SK-N-MC (cell line): Measurements from ENCODE around the gene CHIC2.
A peak's percentile ranks its signal among the peaks of the same experiment; 100 is the strongest.

Experiments
- DNase-seq: peaks from one replicate; pipeline ENCODE4 v3.0.0-alpha.2; 2011; ENCODE audit warnings: low read depth, low spot score
- H3K27ac ChIP-seq: fragments of 200-600 bp; sonication (generic); 2 replicates; pipeline ENCODE4 v1.5.1; 2016; ENCODE audit warnings: mixed run types
- H3K36me3 ChIP-seq: fragments of 200-600 bp; sonication (generic); 2 replicates; pipeline ENCODE4 v1.6.1; 2017; ENCODE audit warnings: antibody characterized with exemption, low read length, mixed read lengths; ENCODE audit not compliant: insufficient read depth
- H3K4me3 ChIP-seq: fragments of 200-600 bp; sonication (generic); 2 replicates; pipeline ENCODE4 v1.5.1; 2016
- H3K9ac ChIP-seq: fragments of 200-600 bp; sonication (generic); 2 replicates; pipeline ENCODE4 v1.8.0; 2017; ENCODE audit warnings: mixed run types, mixed read lengths; ENCODE audit not compliant: insufficient read length
- H3K9me3 ChIP-seq: fragments of 200-600 bp; sonication (generic); 2 replicates; pipeline ENCODE4 v1.6.1; 2017; ENCODE audit warnings: low read depth, mild to moderate bottlenecking, antibody characterized with exemption, low read length, moderate library complexity, mixed read lengths
- EZH2 ChIP-seq: fragments of 200-600 bp; sonication (generic); IDR thresholded peaks from one replicate; pipeline ENCODE4 v1.6.1; 2017; ENCODE audit warnings: antibody characterized with exemption
- FOXP2 ChIP-seq: optimal IDR thresholded peaks from 2 replicates; pipeline ENCODE3; 2011; ENCODE audit warnings: mild to moderate bottlenecking, moderate library complexity; ENCODE audit not compliant: insufficient read depth; ENCODE audit errors: extremely low read length, control extremely low read depth
- POLR2AphosphoS5 ChIP-seq: IDR thresholded peaks from 2 replicates; pipeline ENCODE4 v1.6.1; 2012; ENCODE audit warnings: mild to moderate bottlenecking, low read depth, low read length, borderline replicate concordance

CHIC2 gene

GRCh38 chr4:54094451-54094850 lies 30.0 kb upstream of the CHIC2 start:
- H3K27ac ChIP-seq = no peak overlapping the region
- H3K4me3 ChIP-seq = no peak overlapping the region
- no peak overlapping the region for H3K9ac ChIP-seq
- no peaks in the 10 kb centered on the region for H3K9me3 ChIP-seq
- TF ChIP-seq FOXP2 (no peak), POLR2AphosphoS5 (no peak), EZH2 (no peak)
- DNase-seq = no peak
- H3K36me3 ChIP-seq = no peaks in the 10 kb centered on the region

- Histone ChIP-seq H3K4me3 (no peak overlapping the region), H3K9me3 (no peaks in the 10 kb centered on the region), H3K27ac (no peak overlapping the region), H3K9ac (no peak overlapping the region), H3K36me3 (no peaks in the 10 kb centered on the region)
- no peak for DNase-seq
- TF ChIP-seq FOXP2 (no peak), POLR2AphosphoS5 (no peak), EZH2 (no peak)
Observed at GRCh38 chr4:54093324-54094240, 29.2 kb upstream of the CHIC2 start.

GRCh38 chr4:54092405-54093323 lies 28.3 kb upstream of the CHIC2 start:
- H3K9ac ChIP-seq = no peak overlapping the region
- H3K4me3 ChIP-seq = peak overlapping the region; percentile 81
- no peak for TF ChIP-seq POLR2AphosphoS5
- no peak for TF ChIP-seq FOXP2
- no peak for TF ChIP-seq EZH2

GRCh38 chr4:54091637-54092404 lies 27.4 kb upstream of the CHIC2 start:
- TF ChIP-seq POLR2AphosphoS5 (peak; percentile 51; the same call in 1 of the 2 replicates), EZH2 (no peak), FOXP2 (no peak)
- H3K9ac ChIP-seq = peak overlapping the region; percentile 41
- H3K27ac ChIP-seq = no peak overlapping the region
- no peak for DNase-seq
- no peaks in the 10 kb centered on the region for H3K9me3 ChIP-seq
- H3K4me3 ChIP-seq = peak overlapping the region; percentile 81
- H3K36me3 ChIP-seq = no peaks in the 10 kb centered on the region

More at GRCh38 chr4:54092405-54093323, 28.3 kb upstream of the CHIC2 start:
- Histone ChIP-seq H3K27ac (no peak overlapping the region), H3K36me3 (no peaks in the 10 kb centered on the region), H3K9me3 (no peaks in the 10 kb centered on the region)
- DNase-seq = no peak

GRCh38 chr4:54090804-54091623 lies 26.6 kb upstream of the CHIC2 start:
- Histone ChIP-seq H3K27ac (no peak overlapping the region), H3K4me3 (peak overlapping the region; percentile 81)
- DNase-seq = no peak

GRCh38 chr4:54090404-54090803 lies 26.0 kb upstream of the CHIC2 start:
- Histone ChIP-seq H3K4me3 (no peak overlapping the region), H3K27ac (no peak overlapping the region), H3K9ac (no peak overlapping the region), H3K9me3 (no peaks in the 10 kb centered on the region), H3K36me3 (no peaks in the 10 kb centered on the region)
- TF ChIP-seq FOXP2 (no peak), POLR2AphosphoS5 (no peak), EZH2 (no peak)
- DNase-seq = no peak

More at GRCh38 chr4:54090804-54091623, 26.6 kb upstream of the CHIC2 start:
- no peaks in the 10 kb centered on the region for H3K36me3 ChIP-seq
- H3K9me3 ChIP-seq = no peaks in the 10 kb centered on the region
- no peak for TF ChIP-seq POLR2AphosphoS5
- no peak for TF ChIP-seq EZH2
- TF ChIP-seq FOXP2 = no peak
- H3K9ac ChIP-seq = no peak overlapping the region

GRCh38 chr4:54089875-54090274 lies 25.5 kb upstream of the CHIC2 start:
- no peak for TF ChIP-seq EZH2
- TF ChIP-seq POLR2AphosphoS5 = no peak
- no peak for TF ChIP-seq FOXP2
- Histone ChIP-seq H3K9me3 (no peaks in the 10 kb centered on the region), H3K36me3 (no peaks in the 10 kb centered on the region), H3K9ac (no peak overlapping the region), H3K27ac (no peak overlapping the region), H3K4me3 (no peak overlapping the region)
- DNase-seq = no peak
